Measurements from ENCODE around the gene OR3A2. TPM values are rescaled to one million over a fixed set of nuclear protein-coding genes. Genes with fewer than 3 reads are reported as not detected.
A peak's percentile ranks its signal among the peaks of the same experiment; 100 is the strongest.

The OR3A2 gene
- total and polyA plus RNA-seq, 2 of the 13 experiments (the other 11 are each of a cell fraction or from before 2014, with no cell fraction given), result not detected

- no peak overlapping the region for H3K4me2 ChIP-seq (ENCODE audit: low read depth, low read length)
- DNase-seq (ENCODE audit: low spot score), result peak; percentile 8
- CTCF ChIA-PET (ENCODE audit: low intra/inter-chr PET ratio, low total read pairs), result no interaction called here
- no peaks in the 10 kb centered on the region for H3K36me3 ChIP-seq (replicated peaks in 1 of 2; ENCODE audit: control insufficient read depth in 1 of 2, insufficient read depth in 2 of 2, low read length in 2 of 2)
- no peaks in the 10 kb centered on the region for H3K79me2 ChIP-seq (ENCODE audit: insufficient read depth, low read length)
- in situ Hi-C loops (cut with HindIII; ENCODE audit: extremely low pct_ligation_motif_present, low pct_unique_long_range_greater_than_20kb), result no loop called here
- peak; percentile 53 for FAIRE-seq
- no peaks in the 10 kb centered on the region for H4K20me1 ChIP-seq (ENCODE audit: insufficient read depth, low read length)
- no TSS peak for BruUV-seq (replicated peaks)
- intact Hi-C loops (cut with micrococcal nuclease; ENCODE audit: unreplicated experiment), result no loop called here
- H2AFZ ChIP-seq (ENCODE audit: low read length), result no peak overlapping the region
- no peaks in the 10 kb centered on the region for H3K27me3 ChIP-seq (ENCODE audit: control insufficient read depth in 1 of 2, insufficient read depth in 2 of 2, low read length in 2 of 2)
- no peak for TF ChIP-seq ZNF746 (CRISPR knock-in tag; IDR thresholded peaks at IDR 0.05)
- peak; percentile 39 for TF ChIP-seq CTCF (CRISPR knock-in tag; IDR thresholded peaks at IDR 0.05)
- TF ChIP-seq SSRP1 (CRISPR knock-in tag; IDR thresholded peaks at IDR 0.05), result no peak
- TF ChIP-seq ZNF574 (CRISPR knock-in tag; IDR thresholded peaks at IDR 0.05), result no peak
- no peak for TF ChIP-seq ZFP37 (CRISPR knock-in tag; IDR thresholded peaks at IDR 0.05; ENCODE audit: borderline replicate concordance)
- no peak for TF ChIP-seq PAXIP1 (CRISPR knock-in tag; conservative IDR thresholded peaks at IDR 0.05)
- TF ChIP-seq ZNF598 (CRISPR knock-in tag; IDR thresholded peaks at IDR 0.05; ENCODE audit: borderline replicate concordance), result no peak
- no peak for TF ChIP-seq JUND (CRISPR knock-in tag; IDR thresholded peaks at IDR 0.05)
- no peak for TF ChIP-seq MTERF4 (CRISPR knock-in tag; IDR thresholded peaks at IDR 0.05)
- peak; percentile 22; the same call in 1 of the 2 replicates for TF ChIP-seq SMC3 (IDR thresholded peaks at IDR 0.05; ENCODE audit: low read length)
- no peak overlapping the region for H3K4me3 ChIP-seq (replicated peaks in 1 of 3; ENCODE audit: insufficient read depth in 1 of 3, low read depth in 2 of 3, low read length in 3 of 3)
- no peak overlapping the region for H3K27ac ChIP-seq (ENCODE audit: extremely low read length, insufficient read depth, low read length)
- WGBS (ENCODE audit: low lambda C conversion rate), result 2% methylated on average over 4 of the region's 4 CpGs
- no peaks in the 10 kb centered on the region for H3K9me3 ChIP-seq (ENCODE audit: low read length)
- H3K9ac ChIP-seq (ENCODE audit: insufficient read depth, low read depth, low read length), result no peak overlapping the region
- H3K4me1 ChIP-seq (ENCODE audit: insufficient read depth, low read length), result no peaks in the 10 kb centered on the region
- ATAC-seq, result no peak
- POLR2A ChIA-PET, result no interaction called here
Measured at GRCh38 chr17:3335876-3336275, 50.2 kb downstream of the OR3A2 start.
